Keratinocyte (primary cell): ENCODE measurements around the gene UVSSA.

Experiments used
- CTCF ChIP-seq, 3 experiments: IDR thresholded peaks in 1 of 3; conservative IDR thresholded peaks in 1 of 3; optimal IDR thresholded peaks in 1 of 3; 2 replicates in 2 of 3; 3 replicates in 1 of 3; pipeline versions ENCODE3 to v1.5.1; 2011; ENCODE audit warnings: low read length in 3 of 3, mild to moderate bottlenecking in 3 of 3, moderate library complexity in 2 of 3, control low read depth in 1 of 3, inconsistent platforms in 1 of 3; ENCODE audit not compliant: insufficient read depth in 2 of 3; ENCODE audit errors: extremely low read depth in 1 of 3
- EZH2 ChIP-seq: IDR thresholded peaks from one replicate; pipeline ENCODE4 v1.6.1; 2012; ENCODE audit warnings: inconsistent platforms, mild to moderate bottlenecking, low read length, moderate library complexity

GRCh38 chr4:1331591-1332353, 15.2 kb upstream of the UVSSA start:
- TF ChIP-seq CTCF (optimal IDR thresholded peaks at IDR 0.05 in 1 of 3, IDR thresholded peaks at IDR 0.05 in 1 of 3, conservative IDR thresholded peaks at IDR 0.05 in 1 of 3; ENCODE audit: extremely low read depth in 1 of 3, insufficient read depth in 2 of 3, low read length in 3 of 3), result no peak
- no peak for TF ChIP-seq EZH2
